ENCODE data around the gene PRDX5. TPM values are rescaled to one million over a fixed set of nuclear protein-coding genes. Genes with fewer than 3 reads are reported as not detected.

PRDX5 gene
- 100 to 1,000 TPM; 161 to 207 (median 186) TPM for total RNA-seq (2021; fragmentation: NEBNext Ultra II Directional; extraction: Animal tissue kit (Norgen Biotek cat#: 25700))
- long read RNA-seq, transcript PRDX5-203 (5 exons, 596 nt), result minor isoform, 5 of 282 reads
- long read RNA-seq, transcript PRDX5-201 (6 exons, 893 nt), result major isoform, 241 of 282 reads
- long read RNA-seq, transcript PRDX5-202 (4 exons, 463 nt), result minor isoform, 16 of 282 reads
- long read RNA-seq, partial matches to known transcripts, result 6 of 282 reads
- long read RNA-seq, other reads (novel, unspliced or antisense), result 14 of 282 reads

GRCh38 chr11:64317961-64318765, at the start of gene PRDX5:
Gene PRDX5, plus strand, starts transcription at chr11:64318121. Its CDS starts 95 bp downstream, at chr11:64318216.
- TF ChIP-seq, protein P1, sequence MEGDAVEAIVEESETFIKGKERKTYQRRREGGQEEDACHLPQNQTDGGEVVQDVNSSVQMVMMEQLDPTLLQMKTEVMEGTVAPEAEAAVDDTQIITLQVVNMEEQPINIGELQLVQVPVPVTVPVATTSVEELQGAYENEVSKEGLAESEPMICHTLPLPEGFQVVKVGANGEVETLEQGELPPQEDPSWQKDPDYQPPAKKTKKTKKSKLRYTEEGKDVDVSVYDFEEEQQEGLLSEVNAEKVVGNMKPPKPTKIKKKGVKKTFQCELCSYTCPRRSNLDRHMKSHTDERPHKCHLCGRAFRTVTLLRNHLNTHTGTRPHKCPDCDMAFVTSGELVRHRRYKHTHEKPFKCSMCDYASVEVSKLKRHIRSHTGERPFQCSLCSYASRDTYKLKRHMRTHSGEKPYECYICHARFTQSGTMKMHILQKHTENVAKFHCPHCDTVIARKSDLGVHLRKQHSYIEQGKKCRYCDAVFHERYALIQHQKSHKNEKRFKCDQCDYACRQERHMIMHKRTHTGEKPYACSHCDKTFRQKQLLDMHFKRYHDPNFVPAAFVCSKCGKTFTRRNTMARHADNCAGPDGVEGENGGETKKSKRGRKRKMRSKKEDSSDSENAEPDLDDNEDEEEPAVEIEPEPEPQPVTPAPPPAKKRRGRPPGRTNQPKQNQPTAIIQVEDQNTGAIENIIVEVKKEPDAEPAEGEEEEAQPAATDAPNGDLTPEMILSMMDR (IDR thresholded peaks at IDR 0.05), result peak; percentile 57
- peak; percentile 95 for DNase-seq
- Mint-ChIP-seq H3K4me3 (peak within 1 kb of the TSS; percentile 96), H3K4me1 (ENCODE audit: low read depth) (peaks cover 24% of the 10 kb centered on the region), H3K9me3 (no peaks in the 10 kb centered on the region), H3K27me3 (ENCODE audit: insufficient read depth) (peaks cover 3% of the 10 kb centered on the region), H3K27ac (peak within 1 kb of the TSS; percentile 99), H3K36me3 (ENCODE audit: low read depth) (peaks cover 25% of the 10 kb centered on the region)

DNA sequence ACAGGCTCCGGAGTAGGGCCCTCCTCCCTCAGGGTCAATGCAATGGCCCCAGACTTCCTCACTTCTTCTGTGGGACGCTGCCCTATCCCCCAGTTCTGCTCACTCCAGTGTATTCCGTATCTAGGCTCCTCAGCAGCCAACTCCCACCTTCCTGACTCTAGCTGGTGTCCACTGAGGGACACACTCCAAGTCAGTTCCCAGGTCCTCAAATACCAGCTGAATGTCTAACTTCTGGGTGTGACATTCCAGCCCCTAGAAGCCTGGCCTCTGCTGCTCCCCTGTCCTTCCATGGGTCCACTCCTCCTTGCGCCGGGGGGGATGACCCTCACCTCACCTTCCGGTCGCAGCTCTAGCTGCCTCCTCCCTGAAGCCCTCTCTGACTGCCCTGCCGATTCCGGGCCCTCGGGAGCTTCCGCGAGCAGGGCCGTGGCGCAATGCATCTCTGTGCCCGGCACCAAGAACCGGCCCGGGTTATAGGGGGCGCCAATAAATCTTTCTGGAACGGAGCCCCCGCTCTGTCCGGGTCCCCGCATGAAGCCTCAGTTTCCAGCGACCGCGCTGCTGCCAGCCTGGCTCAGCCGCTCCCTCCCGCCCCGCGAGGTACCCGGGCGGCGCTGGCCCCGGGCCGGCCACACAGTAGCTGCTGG, 48.9 kb upstream of the PRDX5 start:
- H3K27me3 Mint-ChIP-seq (ENCODE audit: insufficient read depth), result peaks cover 14% of the 10 kb centered on the region
- H3K36me3 Mint-ChIP-seq (ENCODE audit: low read depth), result peaks cover 19% of the 10 kb centered on the region; the same call in 1 of the 2 replicates
- DNase-seq, result no peak
- H3K4me1 Mint-ChIP-seq (ENCODE audit: low read depth), result peaks cover 48% of the 10 kb centered on the region
- peak overlapping the region; percentile 96 for H3K4me3 Mint-ChIP-seq
- H3K27ac Mint-ChIP-seq, result peak overlapping the region; percentile 99
- TF ChIP-seq, protein P1 (IDR thresholded peaks at IDR 0.05), result no peak; the same call in 1 of the 2 replicates
- H3K9me3 Mint-ChIP-seq, result no peaks in the 10 kb centered on the region

GRCh38 chr11:64269540-64270220, 48.2 kb upstream of the PRDX5 start:
- Mint-ChIP-seq H3K36me3 (ENCODE audit: low read depth) (peaks cover 19% of the 10 kb centered on the region; the same call in 1 of the 2 replicates), H3K9me3 (no peaks in the 10 kb centered on the region), H3K27me3 (ENCODE audit: insufficient read depth) (peaks cover 14% of the 10 kb centered on the region), H3K4me3 (peak overlapping the region; percentile 96), H3K4me1 (ENCODE audit: low read depth) (peaks cover 48% of the 10 kb centered on the region), H3K27ac (peak overlapping the region; percentile 99)
- TF ChIP-seq, protein P1 (IDR thresholded peaks at IDR 0.05), result peak; percentile 42
- DNase-seq, result peak; percentile 100

GRCh38 chr11:64275031-64275800, 42.7 kb upstream of the PRDX5 start:
- Mint-ChIP-seq H3K27ac (no peak overlapping the region), H3K27me3 (ENCODE audit: insufficient read depth) (peaks cover 2% of the 10 kb centered on the region), H3K4me1 (ENCODE audit: low read depth) (peaks cover 13% of the 10 kb centered on the region), H3K9me3 (no peaks in the 10 kb centered on the region), H3K4me3 (no peak overlapping the region), H3K36me3 (ENCODE audit: low read depth) (peaks cover 8% of the 10 kb centered on the region; the same call in 1 of the 2 replicates)
- TF ChIP-seq, protein P1 (IDR thresholded peaks at IDR 0.05), result no peak
- DNase-seq, result no peak
